ENCODE results near the gene HAPSTR1. TPM values are rescaled to one million over a fixed set of nuclear protein-coding genes. Genes with fewer than 3 reads are reported as not detected.

The HAPSTR1 gene
- total RNA-seq, 3 donors from 2014 or later: 55.8 to 69.8 (median 56.0) TPM

DNA sequence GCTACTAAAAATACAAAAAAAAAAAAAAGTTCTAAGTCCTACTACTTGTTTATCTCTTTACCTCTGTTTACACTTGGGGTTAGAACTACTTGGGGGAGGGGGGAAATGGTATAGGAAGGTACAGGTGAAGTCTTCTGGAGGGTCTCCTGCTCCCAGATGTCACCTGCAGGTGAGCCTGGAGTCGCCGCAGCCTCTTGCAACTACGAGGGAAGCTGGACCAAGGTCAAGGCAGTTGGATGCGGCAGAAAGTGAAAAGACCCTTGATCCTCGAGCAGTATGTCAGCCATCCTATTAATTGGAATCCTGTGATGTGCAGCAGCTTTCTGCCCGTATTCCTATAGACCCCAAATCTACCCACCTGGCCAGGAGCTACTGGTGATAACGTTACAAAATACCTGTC lies 33.0 kb downstream of the HAPSTR1 start:
- no peaks in the 10 kb centered on the region for H3K9me3 ChIP-seq

DNA sequence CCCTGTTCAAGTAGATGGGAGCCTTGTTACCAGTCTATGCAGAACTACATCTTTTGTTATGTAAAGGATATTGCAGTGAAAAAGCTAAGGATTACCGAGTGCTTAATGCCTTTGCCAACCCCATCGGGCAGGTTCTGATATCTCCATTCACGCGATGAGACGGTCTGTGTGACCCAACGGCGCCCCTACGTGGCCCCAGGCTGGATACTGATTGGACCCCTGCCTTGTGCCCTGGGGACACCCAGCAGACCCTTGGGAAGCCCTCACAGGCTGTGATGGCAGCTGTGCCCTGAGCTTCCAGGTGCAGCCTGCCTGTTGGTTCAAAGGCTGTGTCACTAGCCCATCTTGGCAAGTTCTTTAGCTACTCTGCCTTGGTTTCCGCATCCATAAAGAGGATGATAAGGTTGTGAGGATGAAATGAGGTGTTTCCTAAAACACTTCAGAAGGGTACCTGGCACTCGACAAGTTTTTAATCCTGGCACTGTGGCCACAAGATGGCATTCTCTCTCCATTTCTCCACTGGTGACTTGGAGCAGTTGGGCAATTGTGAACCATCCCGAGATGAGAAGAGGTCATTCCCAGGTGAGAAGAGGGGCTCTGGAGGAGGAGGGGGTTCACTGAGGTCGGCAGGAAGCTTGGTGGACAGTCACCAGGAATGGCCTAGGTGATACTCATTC lies 33.6 kb downstream of the HAPSTR1 start:
- H3K9me3 ChIP-seq: no peaks in the 10 kb centered on the region
- TF ChIP-seq, protein P1, sequence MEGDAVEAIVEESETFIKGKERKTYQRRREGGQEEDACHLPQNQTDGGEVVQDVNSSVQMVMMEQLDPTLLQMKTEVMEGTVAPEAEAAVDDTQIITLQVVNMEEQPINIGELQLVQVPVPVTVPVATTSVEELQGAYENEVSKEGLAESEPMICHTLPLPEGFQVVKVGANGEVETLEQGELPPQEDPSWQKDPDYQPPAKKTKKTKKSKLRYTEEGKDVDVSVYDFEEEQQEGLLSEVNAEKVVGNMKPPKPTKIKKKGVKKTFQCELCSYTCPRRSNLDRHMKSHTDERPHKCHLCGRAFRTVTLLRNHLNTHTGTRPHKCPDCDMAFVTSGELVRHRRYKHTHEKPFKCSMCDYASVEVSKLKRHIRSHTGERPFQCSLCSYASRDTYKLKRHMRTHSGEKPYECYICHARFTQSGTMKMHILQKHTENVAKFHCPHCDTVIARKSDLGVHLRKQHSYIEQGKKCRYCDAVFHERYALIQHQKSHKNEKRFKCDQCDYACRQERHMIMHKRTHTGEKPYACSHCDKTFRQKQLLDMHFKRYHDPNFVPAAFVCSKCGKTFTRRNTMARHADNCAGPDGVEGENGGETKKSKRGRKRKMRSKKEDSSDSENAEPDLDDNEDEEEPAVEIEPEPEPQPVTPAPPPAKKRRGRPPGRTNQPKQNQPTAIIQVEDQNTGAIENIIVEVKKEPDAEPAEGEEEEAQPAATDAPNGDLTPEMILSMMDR (IDR thresholded peaks at IDR 0.05): no peak
- H3K4me1 ChIP-seq (ENCODE audit: low read depth): peaks cover 22% of the 10 kb centered on the region
- H3K4me3 ChIP-seq: no peak overlapping the region
- DNase-seq (no peak), ATAC-seq (no peak)
- H3K36me3 ChIP-seq (ENCODE audit: low read depth): no peaks in the 10 kb centered on the region
- intact Hi-C loops (cut with DNase I, micrococcal nuclease): no loop called here

More for the DNA sequence above, 33.0 kb downstream of the HAPSTR1 start:
- DNase-seq: no peak
- no peak overlapping the region for H3K4me3 ChIP-seq
- no peaks in the 10 kb centered on the region for H3K36me3 ChIP-seq (ENCODE audit: low read depth)
- ATAC-seq: no peak
- H3K4me1 ChIP-seq (ENCODE audit: low read depth): peaks cover 22% of the 10 kb centered on the region
- intact Hi-C loops (cut with DNase I, micrococcal nuclease): no loop called here
- TF ChIP-seq, protein P1 (IDR thresholded peaks at IDR 0.05): no peak

DNA sequence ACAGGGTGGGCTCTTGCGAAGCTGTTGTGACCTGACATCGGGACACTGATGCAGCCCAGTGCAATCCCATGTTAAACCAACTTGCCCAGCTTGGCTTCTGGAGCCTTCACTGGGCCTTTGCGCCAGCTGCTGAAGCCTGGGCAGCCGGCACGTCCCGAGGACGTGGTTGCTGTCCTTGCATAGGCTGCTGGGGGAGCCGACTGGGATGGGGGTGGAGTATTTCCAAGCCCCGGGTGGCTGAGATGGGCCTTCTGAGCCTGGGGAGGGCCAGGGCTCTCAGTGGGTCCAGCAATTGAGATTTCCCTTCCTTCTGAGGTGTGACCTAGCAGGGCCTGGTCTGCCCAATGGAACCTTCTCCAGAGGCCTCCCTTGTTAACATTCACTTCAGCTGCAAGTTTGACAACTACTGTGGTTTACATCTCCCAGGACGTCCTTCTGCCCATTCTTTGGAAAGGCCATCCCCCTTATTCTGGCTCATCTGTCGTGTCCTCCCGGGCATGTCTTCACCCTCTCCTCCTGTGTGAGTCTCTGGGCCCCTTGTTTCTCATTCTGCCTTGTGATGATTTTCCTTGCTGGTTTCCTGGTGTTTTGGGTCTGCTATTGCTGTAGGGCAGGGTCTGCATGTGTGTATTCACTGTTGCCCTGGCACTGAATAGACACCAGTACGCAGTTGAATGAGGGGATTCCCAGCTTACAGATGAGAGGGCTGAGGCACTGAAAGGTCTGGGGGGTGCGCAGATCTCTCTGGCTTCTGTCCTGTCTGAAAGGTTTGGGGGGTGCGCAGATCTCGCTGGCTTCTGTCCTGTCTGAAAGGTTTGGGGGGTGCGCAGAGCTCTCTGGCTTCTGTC lies 34.4 kb downstream of the HAPSTR1 start:
- TF ChIP-seq, protein P1 (IDR thresholded peaks at IDR 0.05): no peak
- no peak for ATAC-seq
- intact Hi-C loops (cut with DNase I, micrococcal nuclease): no loop called here
- no peak for DNase-seq
- Histone ChIP-seq H3K9me3 (no peaks in the 10 kb centered on the region), H3K4me3 (no peak overlapping the region), H3K36me3 (ENCODE audit: low read depth) (no peaks in the 10 kb centered on the region), H3K4me1 (ENCODE audit: low read depth) (peaks cover 22% of the 10 kb centered on the region)

DNA sequence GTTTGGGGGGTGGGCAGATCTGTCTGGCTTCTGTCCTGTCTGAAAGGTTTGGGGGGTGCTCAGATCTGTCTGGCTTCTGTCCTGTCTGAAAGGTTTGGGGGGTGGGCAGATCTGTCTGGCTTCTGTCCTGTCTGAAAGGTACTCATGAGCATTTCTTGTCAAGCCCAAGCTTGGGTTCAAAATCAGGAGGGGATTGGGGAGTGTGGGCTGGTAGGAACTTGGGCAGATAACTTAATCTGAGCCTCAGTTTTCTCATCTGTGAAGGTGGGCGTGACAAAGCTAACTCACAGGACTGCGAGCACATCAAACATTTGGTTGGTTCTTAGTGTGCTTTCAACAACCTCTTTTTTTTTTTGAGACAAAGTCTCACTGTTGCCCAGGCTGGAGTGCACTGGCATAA lies 35.2 kb downstream of the HAPSTR1 start:
- intact Hi-C loops (cut with DNase I, micrococcal nuclease): no loop called here
- H3K4me3 ChIP-seq: no peak overlapping the region
- peaks cover 22% of the 10 kb centered on the region for H3K4me1 ChIP-seq (ENCODE audit: low read depth)
- TF ChIP-seq, protein P1 (IDR thresholded peaks at IDR 0.05): no peak
- DNase-seq: no peak
- ATAC-seq: no peak
- H3K36me3 ChIP-seq (ENCODE audit: low read depth): no peaks in the 10 kb centered on the region
- H3K9me3 ChIP-seq: no peaks in the 10 kb centered on the region

DNA sequence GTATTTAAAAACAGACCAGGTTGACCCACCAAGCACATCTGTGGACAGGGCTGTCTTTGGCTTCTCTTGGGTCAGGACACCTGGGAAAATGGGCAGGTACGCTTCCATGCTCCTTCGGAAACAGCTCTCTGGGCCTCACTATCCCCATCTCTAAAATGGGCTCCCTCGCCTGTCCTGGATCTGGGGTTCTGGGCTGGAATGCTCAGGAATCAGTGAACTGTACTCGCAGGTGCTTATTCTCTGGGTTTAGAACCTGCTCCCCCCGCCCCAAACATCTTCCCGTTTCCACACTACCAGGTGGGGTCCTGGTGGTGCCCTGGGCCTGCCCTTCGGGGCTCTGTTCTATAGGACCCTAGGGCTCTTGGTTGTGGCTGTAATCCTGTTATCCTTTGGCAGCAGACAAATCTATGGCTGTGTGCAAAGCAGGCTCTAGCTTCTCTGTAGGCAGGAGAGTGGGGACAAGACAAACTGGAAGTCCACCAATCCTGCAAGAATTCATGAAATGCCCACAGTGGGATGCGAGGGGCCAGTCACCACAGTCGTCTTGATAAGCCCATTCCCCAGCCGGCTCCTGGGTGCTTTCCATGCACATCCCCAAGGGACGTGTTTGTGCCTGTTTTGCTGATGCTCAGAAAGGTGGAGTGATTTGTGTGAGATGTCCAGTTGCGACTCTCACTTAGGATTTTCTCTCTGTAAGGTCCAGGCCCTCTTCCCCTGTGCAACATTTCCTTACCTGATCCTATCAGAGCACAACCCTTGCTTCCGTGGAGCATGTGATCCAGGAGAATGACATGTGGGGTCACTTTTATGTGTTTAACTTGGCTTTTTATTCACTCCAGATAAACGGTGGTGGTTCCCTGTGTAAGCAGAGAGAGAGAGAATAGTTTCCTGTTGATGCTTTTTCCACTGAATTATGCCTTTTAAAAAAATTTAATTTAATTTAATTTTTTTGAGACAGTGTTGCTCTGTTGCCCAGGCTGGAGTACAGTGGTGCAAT lies 37.2 kb downstream of the HAPSTR1 start:
- DNase-seq (no peak), ATAC-seq (no peak)
- TF ChIP-seq, protein P1 (IDR thresholded peaks at IDR 0.05): no peak
- Histone ChIP-seq H3K4me3 (no peak overlapping the region), H3K36me3 (ENCODE audit: low read depth) (no peaks in the 10 kb centered on the region), H3K9me3 (no peaks in the 10 kb centered on the region), H3K4me1 (ENCODE audit: low read depth) (peaks cover 12% of the 10 kb centered on the region)
- intact Hi-C loops (cut with DNase I, micrococcal nuclease): no loop called here

All from mucosa of descending colon (tissue), 3 donors.